Thoracic aorta (tissue), 2 donors: ENCODE data around the gene D2HGDH. TPM values are rescaled to one million over a fixed set of nuclear protein-coding genes. Genes with fewer than 3 reads are reported as not detected.

Experiments used
- ATAC-seq: fragments of 150-250 bp; one replicate; pipeline ENCODE4 v1.8.0; 2017; ENCODE audit warnings: low read depth; ENCODE audit not compliant: insufficient number of reproducible peaks, low FRiP score
- DNase-seq: peaks from one replicate; pipeline ENCODE4 v3.0.0-alpha.2; 2020; ENCODE audit warnings: low spot score
- H3K27ac ChIP-seq, 2 donors: fragments of 200-600 bp; sonication (generic); 1 replicate in 1 of 2; 2 replicates in 1 of 2; pipeline ENCODE4 v1.5.1; 2016; ENCODE audit warnings: mild to moderate bottlenecking in 2 of 2, moderate library complexity in 2 of 2
- H3K27me3 ChIP-seq: fragments of 200-600 bp; sonication (generic); replicated peaks from 2 replicates; pipeline ENCODE4 v1.6.0; 2016; ENCODE audit warnings: mild to moderate bottlenecking; ENCODE audit not compliant: insufficient read depth
- H3K36me3 ChIP-seq: fragments of 200-600 bp; sonication (generic); one replicate; pipeline ENCODE4 v1.5.1; 2016
- H3K4me1 ChIP-seq, 2 donors: fragments of 200-600 bp; sonication (generic); 1 replicate in 1 of 2; 2 replicates in 1 of 2; pipeline versions ENCODE4 v1.5.1 to v1.6.0; 2016; ENCODE audit warnings: low read depth in 2 of 2, mild to moderate bottlenecking in 1 of 2; ENCODE audit not compliant: control insufficient read depth in 1 of 2
- H3K4me3 ChIP-seq: fragments of 200-600 bp; sonication (generic); 2 replicates; pipeline ENCODE4 v1.5.1; 2016; ENCODE audit warnings: mild to moderate bottlenecking
- H3K9me3 ChIP-seq: fragments of 200-600 bp; sonication (generic); 2 replicates; pipeline ENCODE4 v1.5.1; 2016
- CTCF ChIP-seq: fragments of 200-600 bp; sonication (generic); IDR thresholded peaks from one replicate; pipeline ENCODE4 v1.5.1; 2019; ENCODE audit warnings: antibody characterized with exemption
- total RNA-seq, 2 donors: library from RNA; depleted of rRNA; stranded (reverse); fragments of >200 nt; gene quantifications; one replicate each; pipeline versions ENCODE4 v1.1.0 to v1.2.3, GENCODE V29; 2016

D2HGDH gene
- total RNA-seq, 2 donors from 2014 or later = 11.1 to 38.0 TPM

DNA sequence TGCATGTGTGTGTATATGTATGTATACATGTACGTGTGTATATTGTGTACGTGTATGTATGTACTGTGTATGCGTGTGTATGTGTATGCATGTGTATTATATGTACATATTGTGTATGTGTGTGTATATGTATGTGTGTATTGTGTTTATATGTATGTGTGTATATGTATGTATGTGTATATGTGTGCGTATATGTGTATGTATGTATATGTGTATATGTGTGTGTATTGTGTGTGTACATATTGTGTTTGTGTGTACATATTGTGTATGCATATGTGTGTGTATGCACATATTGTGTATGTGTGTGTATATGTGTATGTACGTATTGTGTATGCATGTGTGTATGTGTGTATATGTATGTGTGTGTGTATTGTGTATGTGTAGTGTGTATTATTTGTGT is 59.0 kb downstream of the D2HGDH start:
- no peaks in the 10 kb centered on the region for H3K9me3 ChIP-seq
- no peak overlapping the region for H3K4me3 ChIP-seq
- H3K36me3 ChIP-seq = no peaks in the 10 kb centered on the region
- no peak overlapping the region for H3K27ac ChIP-seq
- no peak for DNase-seq
- no peak for ATAC-seq
- TF ChIP-seq CTCF = no peak
- peaks cover 0 to 11% of the 10 kb centered on the region in 2 donors for H3K4me1 ChIP-seq
- no peaks in the 10 kb centered on the region for H3K27me3 ChIP-seq

- no peak for ATAC-seq
- TF ChIP-seq CTCF = no peak
Measured at GRCh38 chr2:241794250-241794823, 59.9 kb downstream of the D2HGDH start.

DNA sequence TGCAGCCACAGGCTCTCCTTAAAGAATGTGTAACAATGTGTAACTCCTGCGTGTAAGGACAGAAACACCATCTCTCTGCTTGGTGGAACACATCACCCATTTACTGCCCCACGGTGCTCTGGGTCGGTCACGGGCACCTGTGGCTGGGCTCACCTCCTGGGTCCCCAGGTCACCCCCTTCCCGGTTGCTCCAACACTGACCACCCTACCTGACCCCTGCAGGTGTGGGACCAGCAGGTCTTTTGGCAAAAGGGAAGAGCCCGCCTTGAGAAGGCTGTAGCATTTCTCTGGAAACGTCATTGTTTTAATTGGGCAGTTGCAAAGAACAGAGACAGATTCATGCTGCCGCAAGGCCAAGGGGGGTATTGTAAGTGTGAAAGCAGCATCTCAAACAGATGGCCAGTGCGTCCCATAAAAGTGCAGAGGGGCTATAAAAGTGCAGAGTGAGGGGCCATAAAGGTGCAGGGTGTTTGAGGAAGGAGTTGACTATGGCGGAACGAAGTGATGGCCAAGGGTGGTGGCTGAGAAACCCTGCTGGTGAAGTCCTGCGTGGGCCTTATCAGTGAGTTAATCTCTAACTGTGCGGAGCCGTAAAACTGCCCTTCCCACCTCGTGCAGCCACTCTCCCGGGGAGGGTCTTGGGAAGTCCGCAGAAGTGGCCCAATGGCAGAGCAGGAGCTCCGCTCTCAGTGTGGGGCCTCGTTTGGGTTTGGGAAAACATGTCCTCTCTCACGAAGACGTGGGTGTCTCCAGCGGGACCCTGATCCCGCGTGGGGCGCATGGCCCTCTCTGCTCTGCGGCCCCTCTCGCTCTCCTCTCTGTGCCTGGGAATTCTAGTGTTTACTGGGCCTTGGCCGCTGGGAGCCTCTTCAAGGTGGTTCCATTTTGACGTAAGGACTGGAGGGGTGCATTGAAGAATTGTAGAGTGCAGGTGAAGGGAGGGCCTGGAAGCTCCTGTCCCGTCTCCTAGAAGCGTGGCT is 60.9 kb downstream of the D2HGDH start:
- TF ChIP-seq CTCF = no peak
- H3K9me3 ChIP-seq = no peaks in the 10 kb centered on the region
- H3K36me3 ChIP-seq = no peaks in the 10 kb centered on the region
- ATAC-seq = no peak
- no peaks in the 10 kb centered on the region for H3K27me3 ChIP-seq
- H3K27ac ChIP-seq = no peak overlapping the region
- peaks cover 0 to 11% of the 10 kb centered on the region in 2 donors for H3K4me1 ChIP-seq
- DNase-seq = no peak
- no peak overlapping the region for H3K4me3 ChIP-seq

More at GRCh38 chr2:241794250-241794823, 59.9 kb downstream of the D2HGDH start:
- no peaks in the 10 kb centered on the region for H3K36me3 ChIP-seq
- no peaks in the 10 kb centered on the region for H3K9me3 ChIP-seq
- DNase-seq = no peak
- no peak overlapping the region for H3K27ac ChIP-seq
- no peak overlapping the region for H3K4me3 ChIP-seq
- no peaks in the 10 kb centered on the region for H3K27me3 ChIP-seq
- peaks cover 0 to 11% of the 10 kb centered on the region in 2 donors for H3K4me1 ChIP-seq

DNA sequence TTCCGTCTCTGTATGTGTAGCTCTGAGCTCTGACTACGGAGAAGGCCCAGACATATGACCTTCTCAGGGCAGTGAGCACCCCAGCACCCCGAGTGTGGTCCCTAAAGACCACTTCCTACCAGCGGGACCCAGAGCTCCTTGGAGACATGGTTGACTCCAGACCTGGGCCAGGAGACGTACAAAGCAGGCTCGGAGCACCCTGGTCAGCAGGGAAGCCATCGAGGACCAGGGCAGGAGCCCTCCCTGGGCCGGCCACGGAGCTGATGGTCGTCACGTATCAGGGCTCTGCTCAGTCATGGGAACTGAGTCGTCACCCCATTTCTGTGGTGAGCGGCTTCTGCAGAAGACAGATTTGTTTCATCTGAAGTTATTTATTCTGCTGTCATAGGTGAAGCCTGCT is 61.8 kb downstream of the D2HGDH start:
- no peaks in the 10 kb centered on the region for H3K9me3 ChIP-seq
- H3K27ac ChIP-seq = no peak overlapping the region
- H3K36me3 ChIP-seq = no peaks in the 10 kb centered on the region
- no peak for DNase-seq
- no peaks in the 10 kb centered on the region for H3K27me3 ChIP-seq
- no peak for TF ChIP-seq CTCF
- peaks cover 0 to 9% of the 10 kb centered on the region in 2 donors for H3K4me1 ChIP-seq
- no peak overlapping the region for H3K4me3 ChIP-seq
- no peak for ATAC-seq

GRCh38 chr2:241796610-241797138 is 62.2 kb downstream of the D2HGDH start:
- ATAC-seq = no peak
- no peak overlapping the region for H3K27ac ChIP-seq
- no peaks in the 10 kb centered on the region for H3K9me3 ChIP-seq
- no peak for DNase-seq
- no peak for TF ChIP-seq CTCF
- H3K4me1 ChIP-seq = peaks cover 0 to 7% of the 10 kb centered on the region in 2 donors
- no peak overlapping the region for H3K4me3 ChIP-seq
- no peaks in the 10 kb centered on the region for H3K36me3 ChIP-seq
- no peaks in the 10 kb centered on the region for H3K27me3 ChIP-seq
